ENCODE measurements around the gene CD59.

DNA sequence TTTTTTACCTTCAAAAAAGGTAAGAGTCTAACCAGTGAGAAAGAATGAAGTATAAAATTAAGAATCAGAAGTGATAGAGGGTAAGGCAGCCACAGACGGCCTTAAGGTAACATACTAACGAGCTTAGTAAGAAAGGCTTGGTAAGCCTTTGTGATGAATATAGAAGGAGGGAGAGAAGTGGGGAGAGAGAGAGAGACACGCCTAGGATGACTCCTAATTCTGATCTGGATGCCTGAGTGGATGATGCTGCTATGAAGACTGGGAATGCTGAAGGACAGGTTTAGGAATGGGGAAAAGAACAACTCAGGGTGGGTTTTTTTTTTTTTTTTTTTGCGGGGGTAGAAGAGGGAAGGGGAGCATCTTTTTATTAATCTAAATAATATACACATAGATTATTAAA is 33.3 kb upstream of the CD59 start:
- TF ChIP-seq, protein P1, sequence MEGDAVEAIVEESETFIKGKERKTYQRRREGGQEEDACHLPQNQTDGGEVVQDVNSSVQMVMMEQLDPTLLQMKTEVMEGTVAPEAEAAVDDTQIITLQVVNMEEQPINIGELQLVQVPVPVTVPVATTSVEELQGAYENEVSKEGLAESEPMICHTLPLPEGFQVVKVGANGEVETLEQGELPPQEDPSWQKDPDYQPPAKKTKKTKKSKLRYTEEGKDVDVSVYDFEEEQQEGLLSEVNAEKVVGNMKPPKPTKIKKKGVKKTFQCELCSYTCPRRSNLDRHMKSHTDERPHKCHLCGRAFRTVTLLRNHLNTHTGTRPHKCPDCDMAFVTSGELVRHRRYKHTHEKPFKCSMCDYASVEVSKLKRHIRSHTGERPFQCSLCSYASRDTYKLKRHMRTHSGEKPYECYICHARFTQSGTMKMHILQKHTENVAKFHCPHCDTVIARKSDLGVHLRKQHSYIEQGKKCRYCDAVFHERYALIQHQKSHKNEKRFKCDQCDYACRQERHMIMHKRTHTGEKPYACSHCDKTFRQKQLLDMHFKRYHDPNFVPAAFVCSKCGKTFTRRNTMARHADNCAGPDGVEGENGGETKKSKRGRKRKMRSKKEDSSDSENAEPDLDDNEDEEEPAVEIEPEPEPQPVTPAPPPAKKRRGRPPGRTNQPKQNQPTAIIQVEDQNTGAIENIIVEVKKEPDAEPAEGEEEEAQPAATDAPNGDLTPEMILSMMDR (IDR thresholded peaks at IDR 0.05), result no peak
- TF ChIP-seq POLR2A (IDR thresholded peaks at IDR 0.05) (no peak), EP300 (IDR thresholded peaks at IDR 0.05) (no peak), POLR2AphosphoS5 (IDR thresholded peaks at IDR 0.05) (no peak)

Measured in suprapubic skin (tissue), 4 donors.